Caco-2 (cell line): ENCODE results near the gene GPR32. TPM values are rescaled to one million over a fixed set of nuclear protein-coding genes. Genes with fewer than 3 reads are reported as not detected.

Experiments
- BruUV-seq: library from RNA; stranded (reverse); fragments of 400-500 nt; replicated peaks from 2 replicates; lab custom pipeline; 2021; lab: Mats Ljungman, UMichigan
- CTCF ChIA-PET: fragments of 300-600 bp; sonication (Branson Sonifier 250); formaldehyde crosslinking; loops from one replicate; lab custom pipeline; 2022; ENCODE audit warnings: antibody characterized with exemption; lab: Charles Lee
- POLR2A ChIA-PET: fragments of 300-600 bp; sonication (Branson Sonifier 250); formaldehyde crosslinking; loops from one replicate; lab custom pipeline; 2022; ENCODE audit warnings: antibody characterized with exemption; lab: Charles Lee
- DNase-seq, 2 experiments: peaks; one replicate each; pipeline versions ENCODE4 v3.0.0 to v3.0.0-alpha.2; 2020 to 2022
- H3K27me3 ChIP-seq: replicated peaks from 2 replicates; pipeline ENCODE4 v1.6.0; 2011; ENCODE audit warnings: low read length; ENCODE audit not compliant: control insufficient read depth, insufficient read depth
- H3K36me3 ChIP-seq: 2 replicates; pipeline ENCODE4 v1.5.1; 2011; ENCODE audit warnings: low read length; ENCODE audit not compliant: control insufficient read depth, insufficient read depth
- H3K4me1 ChIP-seq: fragments of 250-450 bp; sonication (Bioruptor Pico); 2 replicates; pipeline ENCODE4 v1.5.1; 2020; ENCODE audit warnings: mild to moderate bottlenecking
- H3K4me3 ChIP-seq: 2 replicates; pipeline ENCODE4 v1.5.1; 2011; ENCODE audit warnings: low read depth, mild to moderate bottlenecking, control low read depth, low read length
- H3K9me3 ChIP-seq: fragments of 250-450 bp; sonication (Bioruptor Pico); 2 replicates; pipeline ENCODE4 v1.5.1; 2020; ENCODE audit warnings: mild to moderate bottlenecking, moderate library complexity
- H3K27ac Mint-ChIP-seq: one replicate; pipeline ENCODE4 v1.8.0; 2022; ENCODE audit warnings: mixed read lengths; ENCODE audit not compliant: unreplicated experiment
- H3K27me3 Mint-ChIP-seq: one replicate; pipeline ENCODE4 v1.8.0; 2022; ENCODE audit warnings: mixed read lengths; ENCODE audit not compliant: insufficient read depth, unreplicated experiment
- H3K36me3 Mint-ChIP-seq: one replicate; pipeline ENCODE4 v1.8.0; 2022; ENCODE audit warnings: mild to moderate bottlenecking, mixed read lengths; ENCODE audit not compliant: insufficient read depth, unreplicated experiment
- H3K4me1 Mint-ChIP-seq: one replicate; pipeline ENCODE4 v1.8.0; 2022; ENCODE audit warnings: low read depth, mixed read lengths; ENCODE audit not compliant: unreplicated experiment
- H3K4me3 Mint-ChIP-seq: one replicate; pipeline ENCODE4 v1.8.0; 2022; ENCODE audit warnings: mild to moderate bottlenecking, moderate library complexity, mixed read lengths; ENCODE audit not compliant: unreplicated experiment
- H3K9me3 Mint-ChIP-seq: one replicate; pipeline ENCODE4 v1.8.0; 2022; ENCODE audit warnings: mixed read lengths; ENCODE audit not compliant: unreplicated experiment
- CTCF ChIP-seq, 2 experiments: fragments of 200-600 bp in 1 of 2; IDR thresholded peaks; 1 replicate in 1 of 2; 2 replicates in 1 of 2; pipeline versions ENCODE4 v1.5.1 to v1.8.0; 2011 to 2022; ENCODE audit warnings: antibody characterized with exemption in 1 of 2, control low read depth in 1 of 2, inconsistent platforms in 1 of 2, low read depth in 1 of 2, low read length in 1 of 2, mild to moderate bottlenecking in 1 of 2, moderate library complexity in 1 of 2; ENCODE audit not compliant: insufficient read depth in 1 of 2, severe bottlenecking in 1 of 2, unreplicated experiment in 1 of 2
- intact Hi-C: fragments of 100-400 bp; cut with micrococcal nuclease; formaldehyde crosslinking; loops from one replicate; pipeline ENCODE4 v1.10.0; 2022; ENCODE audit not compliant: unreplicated experiment
- total RNA-seq: library from RNA; stranded (reverse); gene quantifications from 2 replicates; pipeline ENCODE4 v1.2.3, GENCODE V29; 2022

GPR32 gene
- total RNA-seq, 1 experiment from 2014 or later = not detected

GRCh38 chr19:50796128-50796633 lies 25.9 kb downstream of the GPR32 start:
- DNase-seq = peak in 1 of 2 experiments; percentile 39
- Mint-ChIP-seq H3K4me1 (peaks cover 2% of the 10 kb centered on the region), H3K4me3 (no peak overlapping the region), H3K9me3 (no peaks in the 10 kb centered on the region), H3K36me3 (peaks cover 100% of the 10 kb centered on the region), H3K27ac (no peak overlapping the region), H3K27me3 (peaks cover 1% of the 10 kb centered on the region)
- TF ChIP-seq CTCF (IDR thresholded peaks at IDR 0.05; ENCODE audit: insufficient read depth in 1 of 2, low read depth in 1 of 2, low read length in 1 of 2, severe bottlenecking in 1 of 2, unreplicated experiment in 1 of 2) = no peak
- Histone ChIP-seq H3K4me3 (no peak overlapping the region), H3K4me1 (no peaks in the 10 kb centered on the region), H3K36me3 (peaks cover 10% of the 10 kb centered on the region), H3K9me3 (no peaks in the 10 kb centered on the region), H3K27me3 (no peaks in the 10 kb centered on the region)
- POLR2A ChIA-PET = interaction anchor here (1.3 kb wide), 1 partner anchor 9 kb away, joined by 5 read pairs; no protein-coding TSS in a partner anchor
- CTCF ChIA-PET = interaction anchor here (1.0 kb wide), 1 partner anchor 71 kb away, joined by 3 read pairs; no protein-coding TSS in a partner anchor
- BruUV-seq = no TSS peak
- intact Hi-C loops = no loop called here

- ChIA-PET POLR2A (interaction anchor here (1.3 kb wide), 1 partner anchor 8 kb away, joined by 5 read pairs; no protein-coding TSS in a partner anchor), CTCF (no interaction called here)
- DNase-seq = no peak
- H3K4me1 ChIP-seq = no peaks in the 10 kb centered on the region
- no peak overlapping the region for H3K4me3 Mint-ChIP-seq
- no peaks in the 10 kb centered on the region for H3K4me1 Mint-ChIP-seq
- H3K9me3 Mint-ChIP-seq = no peaks in the 10 kb centered on the region
- H3K36me3 Mint-ChIP-seq = peaks cover 100% of the 10 kb centered on the region
- TF ChIP-seq CTCF (IDR thresholded peaks at IDR 0.05; ENCODE audit: insufficient read depth in 1 of 2, low read depth in 1 of 2, low read length in 1 of 2, severe bottlenecking in 1 of 2, unreplicated experiment in 1 of 2) = no peak
- no peaks in the 10 kb centered on the region for H3K27me3 ChIP-seq
- BruUV-seq = no TSS peak
- no peak overlapping the region for H3K4me3 ChIP-seq
- H3K9me3 ChIP-seq = no peaks in the 10 kb centered on the region
- peaks cover 10% of the 10 kb centered on the region for H3K36me3 ChIP-seq
- H3K27ac Mint-ChIP-seq = peak overlapping the region; percentile 25
- intact Hi-C loops = no loop called here
- no peaks in the 10 kb centered on the region for H3K27me3 Mint-ChIP-seq
Observed at GRCh38 chr19:50796634-50797428, 26.6 kb downstream of the GPR32 start.

- Mint-ChIP-seq H3K4me3 (no peak overlapping the region), H3K9me3 (no peaks in the 10 kb centered on the region), H3K4me1 (no peaks in the 10 kb centered on the region), H3K36me3 (peaks cover 100% of the 10 kb centered on the region), H3K27me3 (no peaks in the 10 kb centered on the region), H3K27ac (peak overlapping the region; percentile 25)
- intact Hi-C loops = no loop called here
- peaks cover 12% of the 10 kb centered on the region for H3K36me3 ChIP-seq
- no peak for TF ChIP-seq CTCF (IDR thresholded peaks at IDR 0.05; ENCODE audit: insufficient read depth in 1 of 2, low read depth in 1 of 2, low read length in 1 of 2, severe bottlenecking in 1 of 2, unreplicated experiment in 1 of 2)
- POLR2A ChIA-PET = no interaction called here
- BruUV-seq = no TSS peak
- H3K9me3 ChIP-seq = no peaks in the 10 kb centered on the region
- no peaks in the 10 kb centered on the region for H3K27me3 ChIP-seq
- peaks cover 4% of the 10 kb centered on the region; the same call in 1 of the 2 replicates for H3K4me1 ChIP-seq
- H3K4me3 ChIP-seq = no peak overlapping the region
- DNase-seq = no peak
- CTCF ChIA-PET = no interaction called here
Observed at GRCh38 chr19:50797429-50797780, 27.1 kb downstream of the GPR32 start.
